HUDEP-2 (cell line): ENCODE results near the gene UPF1.
"Not testable (repeated sequence)": the region's sequence is repeated elsewhere in the genome, so short reads cannot be mapped to it uniquely, and the experiment has no call there.

ENCODE experiments used
- DNase-seq, 76 experiments: peaks; one replicate each; lab custom pipeline; 2025; ENCODE audit not compliant: unreplicated experiment in 76 of 76; lab: John Stamatoyannopoulos, UW

UPF1 gene

DNA sequence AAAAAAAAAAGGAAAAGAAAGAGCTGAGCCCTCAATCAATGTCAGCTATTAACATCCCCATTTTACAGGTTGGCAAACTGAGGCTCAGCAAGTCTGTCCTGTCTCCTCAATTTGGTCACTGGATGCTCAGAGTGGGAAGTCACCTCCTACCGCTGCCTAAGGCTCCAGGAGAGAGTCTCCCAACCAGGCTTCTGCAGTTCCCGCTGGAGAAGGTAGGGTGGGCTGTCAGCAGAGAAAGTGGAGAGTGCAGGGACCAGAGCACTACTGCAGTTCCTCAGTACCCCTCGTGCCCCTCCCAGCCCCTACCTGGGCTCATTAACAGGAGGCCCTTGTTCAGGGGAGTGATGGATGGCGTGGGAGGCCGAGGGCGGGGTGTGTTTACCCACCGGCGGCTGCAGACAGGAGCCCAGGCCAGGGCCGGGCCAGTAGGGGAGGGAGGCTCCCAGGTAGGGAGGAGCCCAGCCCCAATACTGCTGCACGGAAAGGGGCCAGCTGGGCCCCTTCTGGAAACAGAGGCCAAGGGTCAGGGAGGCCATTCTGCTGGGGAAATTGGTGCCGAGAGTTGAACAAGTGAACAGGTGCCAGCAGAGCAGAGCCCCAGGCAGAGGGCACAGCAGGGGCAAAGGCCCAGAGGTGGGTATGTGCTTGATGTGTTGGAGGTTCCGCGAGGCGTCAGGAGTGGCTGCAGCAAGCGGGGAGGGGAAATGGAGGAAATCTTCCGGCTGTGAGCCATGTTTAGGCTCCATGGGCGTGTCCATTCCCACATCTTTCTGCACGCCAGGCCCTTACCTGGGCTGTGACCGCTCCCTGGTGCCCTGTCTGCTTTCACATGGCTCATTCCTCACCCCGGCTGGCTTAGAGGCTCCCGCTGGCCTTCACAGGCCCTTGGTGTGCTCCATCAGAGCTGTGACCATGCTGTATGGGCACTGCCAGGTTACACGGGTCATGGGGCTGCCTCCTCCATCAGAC, 33.1 kb upstream of the UPF1 start:
- DNase-seq, result no peak

DNA sequence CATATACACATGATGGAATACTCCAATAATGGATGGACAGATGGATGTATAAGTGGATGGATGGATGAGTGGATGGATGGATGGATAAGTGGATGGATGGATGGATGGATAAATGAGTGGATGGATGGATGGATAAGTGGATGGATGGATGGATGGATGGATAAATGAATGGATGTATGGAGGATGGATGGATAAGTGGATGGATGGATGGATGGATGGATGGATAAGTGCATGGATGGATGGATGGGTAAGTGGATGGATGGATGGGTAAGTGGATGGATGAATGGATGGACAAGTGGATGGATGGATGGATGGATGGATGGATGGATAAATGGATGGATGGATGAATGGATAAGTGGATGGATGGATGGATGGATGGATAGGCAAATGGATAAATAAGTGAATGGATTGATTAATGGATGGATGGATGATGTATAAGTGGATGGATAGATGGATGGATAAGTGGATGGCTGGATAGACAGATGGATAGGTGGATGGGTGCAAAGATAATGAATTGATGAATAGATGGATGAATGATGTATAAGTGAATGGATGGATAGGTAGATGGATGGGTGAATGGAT, 32.3 kb upstream of the UPF1 start:
- no peak for DNase-seq

DNA sequence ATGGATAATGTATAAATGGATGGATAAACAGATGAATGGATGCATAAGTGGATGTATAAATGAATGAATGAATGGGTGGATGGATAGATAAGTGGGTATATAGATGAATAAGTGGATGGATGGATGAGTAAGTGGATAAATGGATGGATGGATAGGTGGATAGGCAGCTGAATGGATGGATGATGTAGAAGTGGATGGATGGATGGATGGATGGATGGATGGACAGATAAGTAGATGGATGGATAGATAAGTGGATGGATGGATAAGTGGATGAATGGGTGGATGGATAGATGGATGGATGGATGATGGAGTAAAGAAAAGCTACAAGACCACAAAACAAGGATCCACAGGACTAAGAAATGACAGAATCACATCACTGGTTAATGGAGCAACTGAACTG, 31.7 kb upstream of the UPF1 start:
- no peak for DNase-seq

DNA sequence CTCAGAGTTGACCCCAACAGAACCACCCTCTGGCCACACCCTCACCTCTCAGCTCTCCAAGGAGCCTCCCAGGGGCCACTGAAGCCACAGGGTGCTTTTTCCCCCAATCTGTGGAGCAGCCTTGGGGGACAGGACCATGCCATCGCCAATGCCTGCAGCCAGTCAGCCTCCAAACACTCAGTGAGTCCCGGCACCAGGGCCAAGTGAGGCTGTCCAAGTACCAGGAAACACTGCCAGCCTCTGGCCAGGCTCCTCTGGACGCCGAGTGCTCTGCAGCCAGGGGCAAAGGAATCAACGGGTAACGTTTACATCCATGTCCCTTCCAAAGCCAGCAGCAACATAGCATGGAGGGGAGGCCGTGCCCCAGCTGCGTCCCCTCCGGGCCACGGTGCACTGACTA, 31.1 kb upstream of the UPF1 start:
- no peak for DNase-seq

DNA sequence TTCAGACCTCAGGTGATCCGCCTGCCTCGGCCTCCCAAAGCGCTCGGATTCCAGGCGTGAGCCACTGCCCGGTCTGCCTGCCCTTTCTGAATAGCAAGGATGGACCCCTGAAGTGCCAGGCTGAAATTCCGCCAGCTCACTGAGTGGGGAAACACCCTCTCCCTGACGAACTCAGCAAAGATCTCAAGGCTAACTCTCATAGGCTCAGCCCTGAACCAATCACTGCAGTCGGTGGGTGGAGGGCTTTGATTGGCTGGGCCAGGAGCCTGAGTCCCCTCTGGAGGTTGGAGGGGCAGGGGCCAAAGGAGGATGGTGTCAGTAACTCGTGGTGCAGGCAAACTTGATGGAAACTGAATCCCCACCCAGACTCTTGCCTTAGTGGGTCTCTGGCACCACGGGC, 29.4 kb upstream of the UPF1 start:
- DNase-seq, result no peak

DNA sequence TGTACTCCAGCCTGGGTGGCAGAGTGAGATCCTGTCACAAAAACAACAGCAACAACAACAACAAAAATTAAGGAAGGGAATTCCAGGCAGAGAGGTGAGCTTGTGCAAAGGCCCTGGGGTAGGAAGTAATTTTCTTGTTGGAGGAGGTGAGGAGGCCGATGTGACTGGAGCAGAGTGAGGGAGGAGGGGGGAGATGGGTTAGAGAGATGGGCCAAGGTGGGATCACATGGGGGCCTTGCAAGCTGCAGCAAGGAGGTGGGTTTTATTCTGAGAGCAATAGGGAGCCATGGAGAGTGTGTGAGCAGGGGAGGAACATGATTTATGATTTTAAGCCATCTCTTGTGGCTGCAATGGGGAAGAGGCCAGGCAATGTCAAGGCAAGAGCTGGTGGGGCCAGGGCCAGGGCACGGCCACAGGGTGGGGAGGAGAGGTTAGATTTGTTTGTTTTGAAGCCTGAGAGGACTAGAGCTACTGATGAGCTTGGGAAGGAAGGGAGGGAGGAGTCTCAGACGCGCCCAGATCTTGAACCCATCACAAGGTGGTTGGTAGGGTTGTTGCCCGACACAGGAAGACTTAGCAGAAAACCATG, 28.1 kb upstream of the UPF1 start:
- DNase-seq, result no peak

DNA sequence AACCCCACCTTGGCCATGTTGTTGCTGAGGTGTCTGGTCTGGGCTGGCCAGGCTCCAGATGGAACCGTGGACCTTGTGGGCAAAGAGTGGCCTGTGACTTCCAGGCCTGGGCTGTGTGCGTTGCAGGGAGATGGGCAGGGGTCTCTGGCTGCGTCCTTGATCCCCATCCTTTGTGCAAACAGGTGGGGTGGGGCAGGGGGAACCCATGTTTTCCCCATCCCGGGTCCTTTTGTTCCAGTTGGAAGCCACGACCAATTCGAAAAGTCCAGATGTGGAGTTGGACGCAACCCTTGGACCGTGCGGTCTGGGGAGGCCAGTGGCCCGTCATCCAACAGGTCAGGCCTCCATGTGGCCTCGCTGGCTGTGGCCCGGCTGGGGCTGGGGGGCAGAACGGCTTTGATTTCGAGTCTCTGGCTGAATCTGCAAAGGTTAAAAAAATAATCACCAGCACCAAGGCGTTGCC, 27.6 kb upstream of the UPF1 start:
- no peak for DNase-seq

DNA sequence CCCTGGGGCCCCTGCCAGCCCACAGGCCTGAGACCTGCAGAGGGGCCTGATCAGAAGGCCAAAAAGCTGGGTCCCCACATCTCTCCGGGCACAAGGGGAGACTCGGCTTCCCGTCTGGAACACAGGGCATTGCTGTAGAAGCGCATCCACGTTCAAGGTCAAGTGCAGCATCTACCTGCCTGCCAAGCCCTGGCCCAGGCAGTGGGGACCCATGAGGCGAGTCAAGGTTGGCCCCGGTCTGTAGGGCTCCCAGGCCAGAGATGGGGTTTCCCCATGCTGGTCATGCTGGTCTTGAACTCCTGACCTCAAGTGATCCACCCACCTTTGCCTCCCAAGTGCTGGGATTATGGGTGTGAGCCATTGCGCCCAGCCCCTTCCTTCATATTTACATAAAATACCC, 27.1 kb upstream of the UPF1 start:
- DNase-seq, result no peak

DNA sequence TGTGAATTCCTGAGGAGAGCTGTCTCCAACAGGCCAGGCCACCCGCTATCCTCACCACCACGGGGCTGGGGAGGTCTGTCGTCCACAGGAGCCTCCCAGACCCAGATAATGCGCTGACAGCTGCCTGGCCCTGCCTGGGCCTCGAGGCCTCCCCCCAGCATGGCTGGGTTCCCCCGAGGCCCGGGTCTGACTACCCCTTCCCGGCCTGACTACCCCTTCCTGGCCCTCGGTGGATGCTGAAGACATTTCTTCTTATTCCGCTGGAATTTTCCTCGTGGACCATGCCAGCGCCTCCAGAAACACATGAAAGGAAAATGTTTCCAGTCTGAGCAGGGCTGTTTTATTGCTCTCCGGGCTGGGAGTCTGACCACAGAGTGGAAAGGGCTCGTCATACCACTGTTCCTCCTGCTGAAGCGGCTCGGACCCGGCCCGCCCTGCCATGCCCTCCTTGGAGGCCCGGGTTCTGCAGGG, 23.9 kb upstream of the UPF1 start:
- DNase-seq, result no peak

DNA sequence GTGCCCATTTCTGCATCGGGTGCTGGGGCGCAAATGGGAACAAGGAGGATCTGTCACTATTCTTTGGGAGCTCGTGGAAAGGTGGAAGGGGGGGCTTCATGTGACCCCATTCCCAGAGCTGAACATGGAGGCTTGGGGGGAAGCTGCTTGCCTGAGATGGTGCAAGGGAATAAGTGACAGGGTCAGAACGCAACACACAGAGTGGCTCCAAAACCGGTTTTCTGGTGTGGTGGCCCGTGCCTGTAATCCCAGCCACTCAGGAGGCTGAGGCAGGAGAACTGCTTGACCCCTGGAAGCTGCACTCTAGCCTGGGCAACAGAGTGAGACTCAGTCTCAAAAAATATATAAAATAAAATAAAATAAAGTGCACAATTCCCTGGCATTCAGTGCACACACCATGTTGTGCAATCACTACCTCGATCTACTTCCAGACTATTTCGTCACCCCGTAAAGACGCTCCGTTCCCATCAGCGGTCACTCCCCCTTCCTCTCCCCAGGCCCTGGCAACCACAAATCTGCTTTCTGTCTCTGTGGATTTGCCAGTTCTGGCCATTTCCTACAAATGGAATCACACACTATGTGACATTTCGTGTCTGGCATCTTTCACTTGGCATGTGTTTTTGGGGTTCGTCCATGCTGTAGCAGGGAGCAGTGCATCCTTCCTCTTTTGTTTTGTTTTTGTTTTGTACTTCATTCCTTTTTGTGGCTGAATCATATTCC, 22.4 kb upstream of the UPF1 start:
- DNase-seq, result no peak

DNA sequence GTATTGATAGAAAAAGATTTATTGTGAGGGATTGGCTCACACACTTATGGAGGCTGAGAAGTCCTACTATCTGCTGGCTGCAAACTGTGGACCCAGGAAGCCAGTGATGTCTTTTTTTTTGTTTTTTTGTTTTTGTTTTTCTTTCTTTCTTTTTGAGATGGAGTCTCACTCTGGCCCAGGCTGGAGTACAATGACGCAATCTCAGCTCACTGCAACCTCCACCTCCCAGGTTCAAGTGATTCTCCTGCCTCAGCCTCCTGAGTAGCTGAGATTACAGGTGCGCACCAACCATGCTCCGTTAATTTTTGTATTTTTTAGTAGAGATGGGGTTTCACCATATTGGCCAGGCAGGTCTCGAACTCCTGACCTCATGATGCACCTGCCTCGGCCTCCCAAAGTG, 20.1 kb upstream of the UPF1 start:
- not testable (repeated sequence) for DNase-seq

DNA sequence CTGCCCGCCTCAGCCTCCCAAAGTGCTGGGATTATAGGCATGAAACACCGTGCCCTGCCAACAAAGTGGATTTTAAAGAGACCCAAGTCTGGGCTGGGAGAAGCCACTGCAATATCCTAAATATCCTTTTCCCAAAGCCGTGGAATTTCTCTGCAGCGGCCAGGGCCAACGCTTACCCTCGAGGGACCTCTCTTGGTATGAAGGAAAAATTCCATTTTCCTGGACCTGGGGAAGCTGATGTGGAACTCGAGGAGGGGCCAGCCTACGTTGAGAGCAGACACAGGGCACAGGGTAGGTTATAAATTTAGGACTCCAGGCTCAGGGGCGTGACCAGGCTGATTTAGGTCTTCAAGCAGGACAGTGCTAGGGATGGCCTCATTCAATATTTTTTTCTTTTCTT, 17.7 kb upstream of the UPF1 start:
- DNase-seq, result no peak

DNA sequence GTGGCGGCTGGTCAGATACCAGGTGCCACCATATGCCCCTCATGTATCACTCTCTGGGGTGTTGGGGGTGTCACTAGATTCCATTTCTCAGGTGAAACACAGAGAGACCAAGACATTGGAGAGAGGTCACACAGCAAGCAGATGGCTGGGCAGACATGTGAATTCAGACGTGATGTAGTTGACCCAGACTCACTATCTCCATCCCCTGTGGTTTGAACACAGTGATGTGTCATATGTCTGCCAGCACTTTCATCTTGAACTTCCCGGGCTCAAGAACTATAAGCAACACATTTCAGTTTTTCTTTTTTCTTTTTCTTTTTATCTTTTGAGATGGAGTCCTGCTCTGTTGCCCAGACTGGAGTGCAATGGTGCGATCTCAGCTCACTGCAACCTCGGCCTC, 16.1 kb upstream of the UPF1 start:
- DNase-seq, result no peak

DNA sequence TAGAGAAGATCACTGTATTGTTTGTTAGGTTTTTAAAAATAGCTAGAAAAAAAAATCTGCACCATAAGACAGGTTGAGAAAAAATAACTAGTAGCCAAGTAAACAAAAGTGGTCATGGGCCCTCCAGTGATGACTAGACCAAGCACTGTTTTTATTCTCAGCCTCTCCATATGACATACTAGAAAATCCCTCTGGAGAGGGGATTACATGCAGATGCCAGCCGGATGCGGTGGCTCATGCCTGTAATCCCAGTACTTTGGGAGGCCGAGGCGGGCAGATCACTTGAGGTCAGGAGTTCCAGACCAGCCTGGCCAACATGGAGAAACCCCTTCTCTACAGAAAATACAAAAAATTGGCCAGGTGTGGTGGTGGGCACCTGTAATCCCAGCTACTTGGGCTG, 15.1 kb upstream of the UPF1 start:
- not testable (repeated sequence) for DNase-seq

DNA sequence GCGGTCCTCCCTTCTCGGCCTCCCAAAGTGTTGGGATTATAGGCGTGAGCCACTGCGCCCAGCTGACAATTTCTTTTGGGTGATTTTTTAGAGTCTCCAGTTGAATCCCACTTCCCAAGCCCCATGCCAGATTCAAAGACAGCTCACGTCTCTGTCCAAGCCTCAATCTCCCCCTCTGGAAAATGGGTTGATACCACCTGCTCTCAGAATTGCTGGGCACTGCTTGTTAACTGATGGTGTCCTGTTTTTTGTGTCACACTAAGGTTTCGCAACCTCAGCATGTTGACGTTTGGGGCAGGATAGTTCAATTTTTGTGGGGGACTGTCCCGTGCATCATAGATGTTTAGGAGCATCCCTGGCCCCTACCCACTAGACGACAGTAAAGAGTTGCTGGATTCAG, 14.2 kb upstream of the UPF1 start:
- no peak for DNase-seq

DNA sequence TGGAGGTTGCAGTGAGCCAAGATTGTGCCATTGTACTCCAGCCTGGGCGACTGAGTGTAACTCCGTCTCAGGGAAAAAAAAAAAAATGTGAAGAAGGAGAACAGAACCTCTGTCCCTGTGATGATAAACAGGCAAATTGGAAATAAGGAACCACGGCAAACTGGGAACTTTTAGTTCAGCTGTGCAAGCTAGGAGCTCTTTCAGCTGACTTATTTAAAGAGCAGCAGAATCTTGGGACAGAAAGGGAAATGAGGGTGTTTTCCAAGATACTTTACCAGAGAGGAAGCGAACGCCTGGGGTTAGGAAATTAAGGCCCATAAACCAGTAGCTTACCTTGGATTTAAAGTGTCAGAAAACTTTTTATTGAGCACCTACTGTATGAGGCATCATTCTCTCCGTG, 3.0 kb upstream of the UPF1 start:
- no peak for DNase-seq

DNA sequence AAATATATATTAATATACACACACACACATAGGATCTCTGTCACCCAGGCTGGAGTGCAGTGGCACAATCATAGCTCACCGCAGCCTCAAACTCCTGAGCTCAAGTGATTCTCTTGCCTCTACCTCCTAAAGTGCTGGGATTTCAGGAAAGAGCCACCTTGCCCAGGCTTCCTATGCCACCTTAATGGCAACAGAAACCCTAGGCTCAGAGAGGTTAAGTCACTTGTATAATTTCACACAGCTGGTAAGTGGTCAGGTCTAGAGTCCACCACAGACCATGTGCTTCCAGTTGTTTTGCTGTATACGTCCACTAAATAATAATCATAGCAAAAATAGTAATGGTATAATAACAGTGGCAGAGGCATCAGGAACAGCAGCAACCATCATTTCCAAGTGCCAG, 1.3 kb upstream of the UPF1 start:
- DNase-seq, result no peak

DNA sequence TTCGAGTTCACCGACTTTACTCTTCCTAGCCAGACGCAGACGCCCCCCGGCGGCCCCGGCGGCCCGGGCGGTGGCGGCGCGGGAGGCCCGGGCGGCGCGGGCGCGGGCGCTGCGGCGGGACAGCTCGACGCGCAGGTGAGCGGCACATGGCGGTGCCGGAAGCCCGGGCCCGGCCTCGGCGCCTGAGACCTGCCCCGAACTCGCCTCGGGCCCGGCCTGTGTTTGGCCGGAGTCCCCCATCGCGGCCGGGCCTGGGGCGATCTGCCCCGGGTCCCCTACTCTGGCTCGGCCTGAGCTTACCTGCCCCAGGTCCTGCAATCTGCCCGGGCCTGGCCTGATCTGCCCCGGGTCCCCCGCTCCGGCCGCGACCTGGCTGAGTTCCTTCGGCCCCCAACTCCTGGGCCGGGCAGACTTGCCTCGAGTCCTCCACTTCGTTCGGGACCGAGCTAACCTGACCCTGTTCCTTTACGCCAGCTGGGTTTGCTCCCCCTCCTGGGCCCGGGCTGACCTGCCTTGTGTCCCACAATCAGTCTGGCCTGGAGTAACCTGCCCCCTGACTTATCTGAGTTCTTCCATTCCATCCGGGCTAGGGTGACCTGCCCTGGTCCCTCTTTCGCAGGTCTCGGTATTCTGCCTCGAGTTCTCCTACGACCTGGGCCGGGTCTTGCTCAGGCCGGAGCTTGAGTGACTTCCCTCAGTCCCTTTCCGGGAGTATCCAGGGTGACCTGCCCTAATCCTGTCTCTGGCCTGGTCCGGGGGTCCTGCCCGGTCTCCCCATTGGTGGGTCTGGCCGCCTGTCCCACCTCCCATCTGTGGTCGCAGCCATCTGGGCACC, 764 bp downstream of the UPF1 start:
- DNase-seq, result peak in 64 of 76 experiments; percentile 13 to 79 (median 54)

DNA sequence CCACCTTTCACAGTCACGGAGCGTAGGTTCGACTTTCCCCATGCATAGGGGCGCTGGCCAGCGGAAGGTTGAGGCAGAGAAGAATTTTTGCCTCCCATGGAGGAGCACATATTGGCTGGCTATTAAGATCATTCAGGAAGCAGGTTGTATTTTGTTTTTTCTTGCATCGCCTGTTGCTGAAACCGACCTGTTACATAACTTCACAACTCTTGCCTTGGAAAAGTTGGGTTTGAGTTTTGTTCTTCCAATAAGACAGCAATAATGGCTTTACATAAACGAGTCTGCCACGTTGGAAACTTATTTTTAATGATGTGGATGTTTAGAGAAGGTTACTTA, 1.4 kb downstream of the UPF1 start:
- no peak for DNase-seq
